Gastrocnemius medialis (tissue), 4 donors: ENCODE measurements around the gene ZNF487.

ENCODE experiments used
- CTCF ChIP-seq, 5 experiments: fragments of 450-650 bp in 3 of 5; fragments of 200-600 bp in 2 of 5; sonication (generic) in 2 of 5; IDR thresholded peaks in 4 of 5; conservative IDR thresholded peaks in 1 of 5; 1 replicate in 4 of 5; 2 replicates in 1 of 5; pipeline ENCODE4 v1.5.1; 2016 to 2019; ENCODE audit warnings: antibody characterized with exemption in 5 of 5, mild to moderate bottlenecking in 3 of 5, moderate library complexity in 3 of 5
- POLR2A ChIP-seq, 2 donors: fragments of 450-650 bp; IDR thresholded peaks; one replicate each; pipeline ENCODE4 v1.6.1; 2017; ENCODE audit warnings: antibody characterized with exemption in 2 of 2, mild to moderate bottlenecking in 2 of 2, moderate library complexity in 2 of 2

- TF ChIP-seq CTCF (IDR thresholded peaks at IDR 0.05 in 4 of 5, conservative IDR thresholded peaks at IDR 0.05 in 1 of 5), result no peak
- no peak for TF ChIP-seq POLR2A (IDR thresholded peaks at IDR 0.05)
Measured at GRCh38 chr10:43427166-43427825, 9.6 kb upstream of the ZNF487 start.
